ENCODE results near the gene SEPTIN6. TPM values are rescaled to one million over a fixed set of nuclear protein-coding genes. Genes with fewer than 3 reads are reported as not detected.
"Not testable (repeated sequence)": the region's sequence is repeated elsewhere in the genome, so short reads cannot be mapped to it uniquely, and the experiment has no call there.

Gene SEPTIN6
- total and polyA plus RNA-seq, 2 donors (not counting 1 experiment from before 2014, with no cell fraction given), result 227 to 310 TPM

DNA sequence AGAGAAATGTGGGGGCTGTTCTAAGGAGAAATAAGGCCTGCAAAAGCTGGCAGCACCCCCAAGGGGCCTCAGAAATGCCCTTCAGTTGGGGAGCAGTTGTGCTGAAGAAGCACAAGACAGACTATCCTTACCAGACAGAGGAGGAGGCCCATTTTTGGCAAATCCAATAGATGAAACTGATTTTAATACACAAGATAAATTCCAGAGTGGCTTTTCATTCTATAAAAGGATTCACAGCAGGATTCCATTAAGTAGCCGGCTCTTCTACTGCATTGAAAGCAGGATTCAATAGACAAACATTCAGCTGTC is 8.1 kb downstream of the SEPTIN6 start:
- Mint-ChIP-seq H3K4me1 (peaks cover 69% of the 10 kb centered on the region), H3K4me3 (peak overlapping the region; percentile 94), H3K27ac (peak overlapping the region; percentile 99), H3K9me3 (ENCODE audit: insufficient read depth) (no peaks in the 10 kb centered on the region), H3K27me3 (no peaks in the 10 kb centered on the region)
- ChIA-PET CTCF (interaction anchor here (0.8 to 2.1 kb wide), 7 partner anchors 10 to 168 kb away, joined by 3 to 10 read pairs (median 4); no protein-coding TSS in a partner anchor), POLR2A (interaction anchor here (0.6 to 4.6 kb wide), 6 partner anchors 9 to 111 kb away, joined by 3 to 24 read pairs (median 4); partner anchors contain the start of genes SEPTIN6 and UBE2A)
- TF ChIP-seq EZH2 (IDR thresholded peaks at IDR 0.05; ENCODE audit: borderline replicate concordance, insufficient read depth, low read depth, low read length, poor library complexity, severe bottlenecking), result no peak
- TF ChIP-seq, protein P1, sequence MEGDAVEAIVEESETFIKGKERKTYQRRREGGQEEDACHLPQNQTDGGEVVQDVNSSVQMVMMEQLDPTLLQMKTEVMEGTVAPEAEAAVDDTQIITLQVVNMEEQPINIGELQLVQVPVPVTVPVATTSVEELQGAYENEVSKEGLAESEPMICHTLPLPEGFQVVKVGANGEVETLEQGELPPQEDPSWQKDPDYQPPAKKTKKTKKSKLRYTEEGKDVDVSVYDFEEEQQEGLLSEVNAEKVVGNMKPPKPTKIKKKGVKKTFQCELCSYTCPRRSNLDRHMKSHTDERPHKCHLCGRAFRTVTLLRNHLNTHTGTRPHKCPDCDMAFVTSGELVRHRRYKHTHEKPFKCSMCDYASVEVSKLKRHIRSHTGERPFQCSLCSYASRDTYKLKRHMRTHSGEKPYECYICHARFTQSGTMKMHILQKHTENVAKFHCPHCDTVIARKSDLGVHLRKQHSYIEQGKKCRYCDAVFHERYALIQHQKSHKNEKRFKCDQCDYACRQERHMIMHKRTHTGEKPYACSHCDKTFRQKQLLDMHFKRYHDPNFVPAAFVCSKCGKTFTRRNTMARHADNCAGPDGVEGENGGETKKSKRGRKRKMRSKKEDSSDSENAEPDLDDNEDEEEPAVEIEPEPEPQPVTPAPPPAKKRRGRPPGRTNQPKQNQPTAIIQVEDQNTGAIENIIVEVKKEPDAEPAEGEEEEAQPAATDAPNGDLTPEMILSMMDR (IDR thresholded peaks at IDR 0.05), result no peak
- H3K36me3 ChIP-seq (replicated peaks in 1 of 2; ENCODE audit: control extremely low read depth in 1 of 2, control insufficient read depth in 1 of 2, extremely low read depth in 1 of 2, insufficient read depth in 2 of 2, low read length in 1 of 2), result no peaks in the 10 kb centered on the region
- H3K4me2 ChIP-seq (replicated peaks; ENCODE audit: low read depth, low read length, poor library complexity, severe bottlenecking), result peak overlapping the region; percentile 72
- H4K20me1 ChIP-seq (ENCODE audit: control insufficient read depth, insufficient read depth, low read length, poor library complexity, severe bottlenecking), result no peaks in the 10 kb centered on the region
- H2AFZ ChIP-seq (ENCODE audit: insufficient read depth, low read depth, low read length, poor library complexity, severe bottlenecking), result peak overlapping the region; percentile 51
- H3K4me1 ChIP-seq (ENCODE audit: control insufficient read depth in 2 of 2, insufficient read depth in 2 of 2, low read length in 2 of 2), result peaks cover 92 to 95% of the 10 kb centered on the region in 2 donors
- peak overlapping the region; percentile 29 to 47 (median 45) for H3K4me3 ChIP-seq (ENCODE audit: control extremely low read depth in 1 of 5, extremely low read depth in 1 of 5, insufficient read depth in 1 of 5, low read depth in 2 of 5, low read length in 4 of 5)
- peak overlapping the region; percentile 61 for H3K9ac ChIP-seq (ENCODE audit: low read length)
- H3K27ac ChIP-seq (ENCODE audit: low read length in 2 of 2), result peak overlapping the region; percentile 99
- no peaks in the 10 kb centered on the region for H3K27me3 ChIP-seq (replicated peaks in 1 of 4; ENCODE audit: control extremely low read depth in 1 of 4, control insufficient read depth in 3 of 4, insufficient read depth in 4 of 4, low read length in 3 of 4)
- no peaks in the 10 kb centered on the region for H3K9me3 ChIP-seq (ENCODE audit: control extremely low read depth in 1 of 3, control insufficient read depth in 2 of 3, insufficient read depth in 1 of 3, low read length in 2 of 3)
- intact Hi-C loops (cut with micrococcal nuclease), result loop anchor here (1.0 to 5.0 kb wide), 3 partner anchors 8 to 72 kb away; partner anchors contain the start of genes SEPTIN6 and SOWAHD
- peaks cover 85% of the 10 kb centered on the region for H3K79me2 ChIP-seq (ENCODE audit: control insufficient read depth, insufficient read depth, low read length)
- no peak for DNase-seq
- no peak for ATAC-seq (ENCODE audit: low read depth)
- no CpG with 5 or more reads among the region's 1 CpG for WGBS (ENCODE audit: insufficient coverage)

DNA sequence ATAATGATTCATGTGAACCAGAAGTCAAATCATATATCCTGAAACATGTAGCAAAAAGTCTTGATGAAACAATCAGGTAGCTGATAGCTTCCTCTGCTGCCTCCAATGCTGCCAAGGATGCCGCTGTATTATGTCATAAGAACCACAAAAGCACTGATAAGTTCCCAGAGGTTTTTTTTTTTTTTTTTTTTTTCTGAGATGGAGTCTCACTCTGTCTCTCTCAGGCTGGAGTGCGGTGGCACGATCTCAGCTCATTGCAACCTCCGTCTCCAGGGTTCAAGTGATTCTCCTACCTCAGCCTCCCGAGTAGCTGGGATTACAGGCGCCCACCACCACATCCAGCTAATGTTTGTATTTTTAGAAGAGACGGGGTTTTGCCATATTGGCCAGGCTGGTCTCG is 8.7 kb downstream of the SEPTIN6 start:
- WGBS (ENCODE audit: insufficient coverage), result no CpG with 5 or more reads among the region's 8 CpGs
- H3K27ac Mint-ChIP-seq, result peak overlapping the region; percentile 99
- H4K20me1 ChIP-seq (ENCODE audit: control insufficient read depth, insufficient read depth, low read length, poor library complexity, severe bottlenecking); H3K9me3 ChIP-seq (ENCODE audit: control extremely low read depth in 1 of 3, control insufficient read depth in 2 of 3, insufficient read depth in 1 of 3, low read length in 2 of 3); H3K36me3 ChIP-seq (replicated peaks in 1 of 2; ENCODE audit: control extremely low read depth in 1 of 2, control insufficient read depth in 1 of 2, extremely low read depth in 1 of 2, insufficient read depth in 2 of 2, low read length in 1 of 2); H3K9ac ChIP-seq (ENCODE audit: low read length); DNase-seq; ATAC-seq (ENCODE audit: low read depth); intact Hi-C loops (cut with micrococcal nuclease); H3K9me3 Mint-ChIP-seq (ENCODE audit: insufficient read depth); H3K27me3 ChIP-seq (replicated peaks in 1 of 4; ENCODE audit: control extremely low read depth in 1 of 4, control insufficient read depth in 3 of 4, insufficient read depth in 4 of 4, low read length in 3 of 4); H2AFZ ChIP-seq (ENCODE audit: insufficient read depth, low read depth, low read length, poor library complexity, severe bottlenecking); H3K27me3 Mint-ChIP-seq: not testable (repeated sequence)
- peak overlapping the region; percentile 99 for H3K27ac ChIP-seq (ENCODE audit: low read length in 2 of 2)
- H3K79me2 ChIP-seq (ENCODE audit: control insufficient read depth, insufficient read depth, low read length), result peaks cover 83% of the 10 kb centered on the region
- peaks cover 90 to 95% of the 10 kb centered on the region in 2 donors for H3K4me1 ChIP-seq (ENCODE audit: control insufficient read depth in 2 of 2, insufficient read depth in 2 of 2, low read length in 2 of 2)
- peak overlapping the region; percentile 70 for H3K4me3 Mint-ChIP-seq
- H3K4me3 ChIP-seq (ENCODE audit: control extremely low read depth in 1 of 5, extremely low read depth in 1 of 5, insufficient read depth in 1 of 5, low read depth in 2 of 5, low read length in 4 of 5), result peak overlapping the region in 2 of 5 experiments; percentile 46 to 47
- ChIA-PET POLR2A (interaction anchor here (0.6 to 4.6 kb wide), 2 partner anchors 9 to 81 kb away, joined by 3 to 24 read pairs; partner anchors contain the start of gene SEPTIN6), CTCF (interaction anchor here (0.9 to 1.6 kb wide), 2 partner anchors 9 to 65 kb away, joined by 3 to 10 read pairs; no protein-coding TSS in a partner anchor)
- peak overlapping the region; percentile 72 for H3K4me2 ChIP-seq (replicated peaks; ENCODE audit: low read depth, low read length, poor library complexity, severe bottlenecking)
- H3K4me1 Mint-ChIP-seq, result peaks cover 68% of the 10 kb centered on the region
